ENCODE data around the gene JAG2. TPM values are rescaled to one million over a fixed set of nuclear protein-coding genes. Genes with fewer than 3 reads are reported as not detected.

JAG2 gene
- total and polyA plus RNA-seq, 10 donors = 3.0 to 14.3 (median 6.4) TPM

GRCh38 chr14:105151084-105151837 lies 17.3 kb downstream of the JAG2 start:
- H3K9me3 ChIP-seq = no peaks in the 10 kb centered on the region
- no peak overlapping the region for H3K27ac ChIP-seq
- TF ChIP-seq CTCF (IDR thresholded peaks at IDR 0.05 in 8 of 11, conservative IDR thresholded peaks at IDR 0.05 in 3 of 11) (no peak), POLR2AphosphoS5 (IDR thresholded peaks at IDR 0.05) (no peak), POLR2A (IDR thresholded peaks at IDR 0.05) (no peak)
- H3K4me1 ChIP-seq = peaks cover 0 to 28% (median 11%) of the 10 kb centered on the region in 6 donors
- 88 to 92% (median 90%) methylated on average over 22 to 37 of the region's 37 CpGs for WGBS, 5 donors
- peaks cover 0 to 2% (median 0%) of the 10 kb centered on the region in 6 donors for H3K36me3 ChIP-seq
- peak; percentile 70 for DNase-seq
- H3K27me3 ChIP-seq (replicated peaks in 1 of 7) = no peaks in the 10 kb centered on the region
- H3K4me3 ChIP-seq = no peak overlapping the region
- intact Hi-C loops (cut with DNase I; ENCODE audit: low total_unique reads) = no loop called here

- no peak overlapping the region for H3K4me3 ChIP-seq
- intact Hi-C loops (cut with DNase I; ENCODE audit: low total_unique reads) = no loop called here
- peaks cover 0 to 28% (median 11%) of the 10 kb centered on the region in 6 donors for H3K4me1 ChIP-seq
- no peak overlapping the region for H3K27ac ChIP-seq
- DNase-seq = peak; percentile 75
- TF ChIP-seq POLR2AphosphoS5 (IDR thresholded peaks at IDR 0.05) (no peak), CTCF (IDR thresholded peaks at IDR 0.05 in 8 of 11, conservative IDR thresholded peaks at IDR 0.05 in 3 of 11) (no peak), POLR2A (IDR thresholded peaks at IDR 0.05) (no peak)
- no peaks in the 10 kb centered on the region for H3K27me3 ChIP-seq (replicated peaks in 1 of 7)
- no peaks in the 10 kb centered on the region for H3K9me3 ChIP-seq
- H3K36me3 ChIP-seq = peaks cover 0 to 2% (median 0%) of the 10 kb centered on the region in 6 donors
- 85 to 91% (median 88%) methylated on average over 16 to 35 of the region's 35 CpGs for WGBS, 5 donors
These were observed 18.1 kb downstream of the JAG2 start for GRCh38 chr14:105150368-105151083.

- Histone ChIP-seq H3K4me1 (peaks cover 0 to 28% (median 11%) of the 10 kb centered on the region in 6 donors), H3K27me3 (replicated peaks in 1 of 7) (no peaks in the 10 kb centered on the region), H3K27ac (no peak overlapping the region), H3K9me3 (no peaks in the 10 kb centered on the region), H3K36me3 (peaks cover 0 to 2% (median 0%) of the 10 kb centered on the region in 6 donors), H3K4me3 (no peak overlapping the region)
- intact Hi-C loops (cut with DNase I; ENCODE audit: low total_unique reads) = no loop called here
- TF ChIP-seq POLR2A (IDR thresholded peaks at IDR 0.05) (no peak), CTCF (IDR thresholded peaks at IDR 0.05 in 8 of 11, conservative IDR thresholded peaks at IDR 0.05 in 3 of 11) (no peak), POLR2AphosphoS5 (IDR thresholded peaks at IDR 0.05) (no peak)
- WGBS, 5 donors = 71 to 90% (median 87%) methylated on average over 4 of the region's 4 CpGs
- DNase-seq = no peak
These were observed 18.6 kb downstream of the JAG2 start for GRCh38 chr14:105150026-105150367.

All from spleen (tissue), 11 donors.